ENCODE results near the gene HERC2. TPM values are rescaled to one million over a fixed set of nuclear protein-coding genes. Genes with fewer than 3 reads are reported as not detected.

The HERC2 gene
- total RNA-seq, 3 donors from 2014 or later (not counting 1 experiment from before 2014, with no cell fraction given): 54.2 to 64.0 (median 63.9) TPM

GRCh38 chr15:28111543-28111942 lies 210.4 kb downstream of the HERC2 start:
- Histone ChIP-seq H3K27me3 (ENCODE audit: control insufficient read depth, insufficient read depth, low read length) (no peaks in the 10 kb centered on the region), H3K4me1 (ENCODE audit: control insufficient read depth, insufficient read depth, low read length) (peaks cover 22% of the 10 kb centered on the region), H3K4me3 (ENCODE audit: low read length) (no peak overlapping the region), H3K27ac (ENCODE audit: low read length) (no peak overlapping the region), H3K36me3 (ENCODE audit: control insufficient read depth, insufficient read depth, low read length) (peaks cover 35% of the 10 kb centered on the region), H3K9me3 (ENCODE audit: control insufficient read depth, insufficient read depth, low read length) (no peaks in the 10 kb centered on the region)
- no peak for TF ChIP-seq CTCF (IDR thresholded peaks at IDR 0.05)
- WGBS (ENCODE audit: insufficient coverage): 98% methylated on average over 26 of the region's 26 CpGs
- H3K4me1 Mint-ChIP-seq: peaks cover 19 to 26% of the 10 kb centered on the region in 2 donors
- ATAC-seq (no peak), DNase-seq (no peak)
- peaks cover 0 to 3% of the 10 kb centered on the region in 2 donors for H3K27me3 Mint-ChIP-seq (ENCODE audit: low read depth in 2 of 2)
- no peak overlapping the region for H3K4me3 Mint-ChIP-seq
- intact Hi-C loops (cut with micrococcal nuclease): no loop called here
- no peaks in the 10 kb centered on the region for H3K9me3 Mint-ChIP-seq
- peaks cover 9% of the 10 kb centered on the region for H3K36me3 Mint-ChIP-seq
- peak overlapping the region; percentile 9 to 61 for H3K27ac Mint-ChIP-seq

GRCh38 chr15:28110481-28110881 lies 211.5 kb downstream of the HERC2 start:
- WGBS (ENCODE audit: insufficient coverage): 77% methylated on average over 7 of the region's 7 CpGs
- H3K27ac Mint-ChIP-seq: peak overlapping the region; percentile 81 to 86

GRCh38 chr15:28109626-28110455 lies 212.1 kb downstream of the HERC2 start:
- Mint-ChIP-seq H3K4me1 (peaks cover 26 to 33% of the 10 kb centered on the region in 2 donors), H3K27ac (peak overlapping the region; percentile 81 to 86), H3K9me3 (no peaks in the 10 kb centered on the region), H3K27me3 (ENCODE audit: low read depth in 2 of 2) (peaks cover 0 to 10% of the 10 kb centered on the region in 2 donors), H3K36me3 (peaks cover 9% of the 10 kb centered on the region), H3K4me3 (peak overlapping the region; percentile 60)
- Histone ChIP-seq H3K4me1 (ENCODE audit: control insufficient read depth, insufficient read depth, low read length) (peaks cover 37% of the 10 kb centered on the region), H3K27ac (ENCODE audit: low read length) (peak overlapping the region; percentile 61), H3K9me3 (ENCODE audit: control insufficient read depth, insufficient read depth, low read length) (no peaks in the 10 kb centered on the region), H3K4me3 (ENCODE audit: low read length) (no peak overlapping the region), H3K27me3 (ENCODE audit: control insufficient read depth, insufficient read depth, low read length) (peaks cover 4% of the 10 kb centered on the region), H3K36me3 (ENCODE audit: control insufficient read depth, insufficient read depth, low read length) (peaks cover 27% of the 10 kb centered on the region)
- DNase-seq (peak; percentile 23 to 52), ATAC-seq (peak; percentile 61 to 78 (median 70))
- intact Hi-C loops (cut with micrococcal nuclease): no loop called here
- no peak for TF ChIP-seq CTCF (IDR thresholded peaks at IDR 0.05)
- WGBS (ENCODE audit: insufficient coverage): 77% methylated on average over 25 of the region's 25 CpGs

More at GRCh38 chr15:28110481-28110881, 211.5 kb downstream of the HERC2 start:
- no peak for DNase-seq
- ATAC-seq: no peak
- H3K27me3 Mint-ChIP-seq (ENCODE audit: low read depth in 2 of 2): peaks cover 0 to 8% of the 10 kb centered on the region in 2 donors
- Histone ChIP-seq H3K4me1 (ENCODE audit: control insufficient read depth, insufficient read depth, low read length) (peaks cover 33% of the 10 kb centered on the region), H3K27me3 (ENCODE audit: control insufficient read depth, insufficient read depth, low read length) (peaks cover 4% of the 10 kb centered on the region), H3K36me3 (ENCODE audit: control insufficient read depth, insufficient read depth, low read length) (peaks cover 28% of the 10 kb centered on the region), H3K4me3 (ENCODE audit: low read length) (no peak overlapping the region), H3K27ac (ENCODE audit: low read length) (peak overlapping the region; percentile 61), H3K9me3 (ENCODE audit: control insufficient read depth, insufficient read depth, low read length) (no peaks in the 10 kb centered on the region)
- H3K4me3 Mint-ChIP-seq: peak overlapping the region; percentile 60
- TF ChIP-seq CTCF (IDR thresholded peaks at IDR 0.05): no peak
- intact Hi-C loops (cut with micrococcal nuclease): no loop called here
- H3K4me1 Mint-ChIP-seq: peaks cover 24 to 33% of the 10 kb centered on the region in 2 donors
- no peaks in the 10 kb centered on the region for H3K9me3 Mint-ChIP-seq
- peaks cover 9% of the 10 kb centered on the region for H3K36me3 Mint-ChIP-seq
